ENCODE results near the gene SLC44A5. TPM values are rescaled to one million over a fixed set of nuclear protein-coding genes. Genes with fewer than 3 reads are reported as not detected.

Gene SLC44A5
- total RNA-seq, 4 donors from 2014 or later, result 1.1 to 17.7 (median 5.8) TPM

DNA sequence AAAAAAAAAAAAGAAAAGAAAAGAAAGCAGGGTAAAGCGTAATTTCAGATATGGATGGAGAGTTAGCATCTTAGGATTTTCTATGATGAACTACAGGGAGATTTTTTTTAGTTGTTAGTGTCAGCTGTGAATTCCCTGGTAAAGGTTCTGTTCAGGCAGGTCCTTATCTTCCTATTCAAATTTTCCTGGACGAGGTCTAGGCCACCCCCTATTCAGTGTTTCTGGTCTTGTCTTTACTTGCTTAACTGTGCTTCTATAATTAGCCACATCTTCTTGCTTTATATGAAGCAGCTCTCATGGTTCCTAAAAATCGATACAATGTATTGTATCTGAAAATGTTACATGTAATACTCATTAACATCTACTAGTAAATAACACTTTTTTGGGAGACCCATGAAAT lies 318.9 kb downstream of the SLC44A5 start:
- TF ChIP-seq, protein P1, sequence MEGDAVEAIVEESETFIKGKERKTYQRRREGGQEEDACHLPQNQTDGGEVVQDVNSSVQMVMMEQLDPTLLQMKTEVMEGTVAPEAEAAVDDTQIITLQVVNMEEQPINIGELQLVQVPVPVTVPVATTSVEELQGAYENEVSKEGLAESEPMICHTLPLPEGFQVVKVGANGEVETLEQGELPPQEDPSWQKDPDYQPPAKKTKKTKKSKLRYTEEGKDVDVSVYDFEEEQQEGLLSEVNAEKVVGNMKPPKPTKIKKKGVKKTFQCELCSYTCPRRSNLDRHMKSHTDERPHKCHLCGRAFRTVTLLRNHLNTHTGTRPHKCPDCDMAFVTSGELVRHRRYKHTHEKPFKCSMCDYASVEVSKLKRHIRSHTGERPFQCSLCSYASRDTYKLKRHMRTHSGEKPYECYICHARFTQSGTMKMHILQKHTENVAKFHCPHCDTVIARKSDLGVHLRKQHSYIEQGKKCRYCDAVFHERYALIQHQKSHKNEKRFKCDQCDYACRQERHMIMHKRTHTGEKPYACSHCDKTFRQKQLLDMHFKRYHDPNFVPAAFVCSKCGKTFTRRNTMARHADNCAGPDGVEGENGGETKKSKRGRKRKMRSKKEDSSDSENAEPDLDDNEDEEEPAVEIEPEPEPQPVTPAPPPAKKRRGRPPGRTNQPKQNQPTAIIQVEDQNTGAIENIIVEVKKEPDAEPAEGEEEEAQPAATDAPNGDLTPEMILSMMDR (IDR thresholded peaks at IDR 0.05), result no peak
- TF ChIP-seq POLR2A (IDR thresholded peaks at IDR 0.05), result no peak
- no peak for TF ChIP-seq EP300 (IDR thresholded peaks at IDR 0.05)
- TF ChIP-seq POLR2AphosphoS5 (IDR thresholded peaks at IDR 0.05), result no peak
- H3K9me3 ChIP-seq, result no peaks in the 10 kb centered on the region
- no peaks in the 10 kb centered on the region for H3K27me3 ChIP-seq
- H3K4me1 ChIP-seq, result no peaks in the 10 kb centered on the region
- no peaks in the 10 kb centered on the region for H3K36me3 ChIP-seq
- WGBS, result 40% methylated on average over 3 of the region's 3 CpGs
- H3K4me3 ChIP-seq, result no peak overlapping the region
- H3K27ac ChIP-seq, result no peak overlapping the region
- no peak for DNase-seq (ENCODE audit: low spot score in 2 of 2)

GRCh38 chr1:75276385-75276784 lies 334.5 kb downstream of the SLC44A5 start:
- WGBS, result 71% methylated on average over 1 of the region's 1 CpG

GRCh38 chr1:75275631-75276030 lies 335.3 kb downstream of the SLC44A5 start:
- Histone ChIP-seq H3K9me3 (no peaks in the 10 kb centered on the region), H3K36me3 (no peaks in the 10 kb centered on the region), H3K4me3 (no peak overlapping the region), H3K27me3 (no peaks in the 10 kb centered on the region), H3K27ac (no peak overlapping the region), H3K4me1 (no peaks in the 10 kb centered on the region)
- 56% methylated on average over 1 of the region's 1 CpG for WGBS
- DNase-seq (ENCODE audit: low spot score in 2 of 2), result no peak
- no peak for TF ChIP-seq EP300 (IDR thresholded peaks at IDR 0.05)
- TF ChIP-seq POLR2A (IDR thresholded peaks at IDR 0.05), result no peak
- no peak for TF ChIP-seq POLR2AphosphoS5 (IDR thresholded peaks at IDR 0.05)
- TF ChIP-seq, protein P1 (IDR thresholded peaks at IDR 0.05), result no peak

More at GRCh38 chr1:75276385-75276784, 334.5 kb downstream of the SLC44A5 start:
- H3K27ac ChIP-seq, result no peak overlapping the region
- no peak for DNase-seq (ENCODE audit: low spot score in 2 of 2)
- TF ChIP-seq, protein P1 (IDR thresholded peaks at IDR 0.05), result no peak
- TF ChIP-seq EP300 (IDR thresholded peaks at IDR 0.05) (no peak), POLR2A (IDR thresholded peaks at IDR 0.05) (no peak), POLR2AphosphoS5 (IDR thresholded peaks at IDR 0.05) (no peak)
- no peaks in the 10 kb centered on the region for H3K36me3 ChIP-seq
- no peaks in the 10 kb centered on the region for H3K27me3 ChIP-seq
- H3K4me1 ChIP-seq, result no peaks in the 10 kb centered on the region
- no peaks in the 10 kb centered on the region for H3K9me3 ChIP-seq
- H3K4me3 ChIP-seq, result no peak overlapping the region

DNA sequence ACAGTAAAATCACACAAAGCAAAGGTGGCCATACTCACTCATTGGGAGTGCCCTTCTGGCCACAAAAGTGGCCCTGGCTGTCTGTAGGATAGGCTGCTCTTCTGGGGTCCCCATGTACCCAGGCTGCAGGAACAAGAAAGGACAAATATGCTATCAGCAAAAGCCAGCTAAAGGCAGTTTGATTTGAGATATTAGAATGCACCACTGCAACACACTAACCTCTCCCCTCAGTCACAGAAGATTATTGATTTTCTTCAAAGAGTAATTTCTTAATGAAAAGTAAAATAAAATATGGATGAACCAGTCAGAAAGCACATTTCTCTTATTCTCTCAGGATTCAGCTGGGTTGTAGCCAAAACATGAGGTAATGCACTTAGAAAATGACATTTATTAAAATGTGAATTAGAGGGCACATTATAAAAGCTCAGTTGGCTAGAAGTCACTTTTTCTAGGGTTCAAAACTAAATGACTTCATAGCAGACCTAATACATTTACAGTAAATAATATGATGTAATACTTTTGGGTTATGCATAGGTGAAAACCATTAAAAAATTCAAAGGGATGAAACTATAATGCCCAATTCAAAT lies 335.9 kb downstream of the SLC44A5 start:
- H3K27me3 ChIP-seq, result no peaks in the 10 kb centered on the region
- DNase-seq (ENCODE audit: low spot score in 2 of 2), result no peak
- H3K36me3 ChIP-seq, result no peaks in the 10 kb centered on the region
- TF ChIP-seq EP300 (IDR thresholded peaks at IDR 0.05) (no peak), POLR2AphosphoS5 (IDR thresholded peaks at IDR 0.05) (no peak), POLR2A (IDR thresholded peaks at IDR 0.05) (no peak)
- TF ChIP-seq, protein P1 (IDR thresholded peaks at IDR 0.05), result no peak
- no peak overlapping the region for H3K4me3 ChIP-seq
- H3K4me1 ChIP-seq, result no peaks in the 10 kb centered on the region
- H3K27ac ChIP-seq, result no peak overlapping the region
- no peaks in the 10 kb centered on the region for H3K9me3 ChIP-seq

DNA sequence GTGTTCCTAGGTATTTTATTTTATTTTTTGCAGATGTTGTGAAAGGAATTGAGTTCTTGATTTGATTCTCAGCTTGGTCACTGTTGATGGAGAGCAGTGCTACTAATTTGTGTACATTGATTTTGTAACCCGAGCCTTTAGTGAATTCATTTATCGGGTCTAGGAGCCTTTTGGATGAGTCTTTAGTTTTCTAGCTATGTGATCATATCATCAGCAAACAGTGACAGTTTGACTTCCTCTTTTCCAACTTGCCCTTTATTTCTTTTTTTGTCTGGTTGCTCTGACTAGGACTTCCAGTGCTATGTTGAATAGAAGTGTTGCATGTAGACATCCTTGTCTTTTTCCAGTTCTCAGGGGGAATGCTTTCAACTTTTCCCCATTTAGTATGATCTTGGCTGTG lies 337.8 kb downstream of the SLC44A5 start:
- no peak overlapping the region for H3K4me3 ChIP-seq
- no peak overlapping the region for H3K27ac ChIP-seq
- H3K36me3 ChIP-seq, result no peaks in the 10 kb centered on the region
- H3K27me3 ChIP-seq, result no peaks in the 10 kb centered on the region
- DNase-seq (ENCODE audit: low spot score in 2 of 2), result no peak
- WGBS, result 77% methylated on average over 2 of the region's 2 CpGs
- H3K9me3 ChIP-seq, result no peaks in the 10 kb centered on the region
- TF ChIP-seq POLR2A (IDR thresholded peaks at IDR 0.05), result no peak
- TF ChIP-seq EP300 (IDR thresholded peaks at IDR 0.05), result no peak
- TF ChIP-seq, protein P1 (IDR thresholded peaks at IDR 0.05), result no peak
- TF ChIP-seq POLR2AphosphoS5 (IDR thresholded peaks at IDR 0.05), result no peak
- no peaks in the 10 kb centered on the region for H3K4me1 ChIP-seq

Data from suprapubic skin (tissue), 4 donors.